Activated B cell treated with CpG ODN at 0.5 μM for 24 hours (primary cell): Measurements from ENCODE around the gene EGFL7. TPM values are rescaled to one million over a fixed set of nuclear protein-coding genes. Genes with fewer than 3 reads are reported as not detected.

Experiments used
- ATAC-seq: fragments of 200-7000 bp; cut with Tn5 transposase; one replicate; pipeline ENCODE4 v1.10.0; 2021; ENCODE audit warnings: low read depth, mild to moderate bottlenecking, moderate library complexity
- CTCF ChIA-PET: fragments of 350-600 bp; sonication (Branson Sonifier 250); formaldehyde crosslinking; loops from one replicate; lab custom pipeline; 2021; ENCODE audit warnings: antibody characterized with exemption; lab: Charles Lee
- POLR2A ChIA-PET: fragments of 350-600 bp; sonication (Branson Sonifier 250); formaldehyde crosslinking; loops from one replicate; lab custom pipeline; 2021; ENCODE audit warnings: antibody characterized with exemption; lab: Charles Lee
- DNase-seq: peaks from one replicate; pipeline ENCODE4 v3.0.0; 2022
- H3K27ac Mint-ChIP-seq: one replicate; pipeline ENCODE4 v1.8.0; 2020; ENCODE audit warnings: mixed read lengths
- H3K27me3 Mint-ChIP-seq: one replicate; pipeline ENCODE4 v1.8.0; 2021; ENCODE audit warnings: mixed read lengths
- H3K36me3 Mint-ChIP-seq: one replicate; pipeline ENCODE4 v1.8.0; 2021; ENCODE audit warnings: low read depth, mixed read lengths
- H3K4me1 Mint-ChIP-seq: one replicate; pipeline ENCODE4 v1.8.0; 2021; ENCODE audit warnings: mixed read lengths
- H3K4me3 Mint-ChIP-seq: one replicate; pipeline ENCODE4 v1.8.0; 2020; ENCODE audit warnings: mild to moderate bottlenecking, mixed read lengths
- H3K9me3 Mint-ChIP-seq: one replicate; pipeline ENCODE4 v1.8.0; 2020; ENCODE audit warnings: mixed read lengths
- CTCF ChIP-seq: fragments of 200-600 bp; IDR thresholded peaks from one replicate; pipeline ENCODE4 v1.8.0; 2022; ENCODE audit warnings: antibody characterized with exemption, mild to moderate bottlenecking
- intact Hi-C: fragments of 100-400 bp; cut with micrococcal nuclease; formaldehyde crosslinking; loops from one replicate; pipeline ENCODE4 v1.15.1; 2024
- total RNA-seq: library from RNA; stranded (reverse); gene quantifications from 2 replicates; pipeline ENCODE4 v1.2.3, GENCODE V29; 2022

The EGFL7 gene
- total RNA-seq, 1 donor from 2014 or later: not detected

- DNase-seq: no peak
- Mint-ChIP-seq H3K9me3 (no peaks in the 10 kb centered on the region), H3K36me3 (peaks cover 16% of the 10 kb centered on the region), H3K27me3 (peaks cover 3% of the 10 kb centered on the region), H3K27ac (no peak overlapping the region), H3K4me1 (no peaks in the 10 kb centered on the region), H3K4me3 (no peak overlapping the region)
- no peak for ATAC-seq
- TF ChIP-seq CTCF: no peak
- intact Hi-C loops: no loop called here
- ChIA-PET CTCF (interaction anchor here (0.6 to 2.1 kb wide), 2 partner anchors 41 to 57 kb away, joined by 4 to 7 read pairs; no protein-coding TSS in a partner anchor), POLR2A (interaction anchor here (1.0 kb wide), 1 partner anchor 55 kb away, joined by 5 read pairs; no protein-coding TSS in a partner anchor)
Observed at GRCh38 chr9:136672431-136673087, 9.8 kb downstream of the EGFL7 start.

- Mint-ChIP-seq H3K9me3 (no peaks in the 10 kb centered on the region), H3K27ac (no peak overlapping the region), H3K36me3 (peaks cover 16% of the 10 kb centered on the region), H3K4me3 (no peak overlapping the region), H3K27me3 (peaks cover 3% of the 10 kb centered on the region), H3K4me1 (no peaks in the 10 kb centered on the region)
- ChIA-PET CTCF (interaction anchor here (0.6 to 2.1 kb wide), 2 partner anchors 42 to 56 kb away, joined by 4 to 7 read pairs; no protein-coding TSS in a partner anchor), POLR2A (interaction anchor here (1.0 kb wide), 1 partner anchor 55 kb away, joined by 5 read pairs; no protein-coding TSS in a partner anchor)
- DNase-seq (no peak), ATAC-seq (no peak)
- intact Hi-C loops: no loop called here
- TF ChIP-seq CTCF: no peak
Observed at GRCh38 chr9:136673088-136673974, 10.6 kb downstream of the EGFL7 start.

DNA sequence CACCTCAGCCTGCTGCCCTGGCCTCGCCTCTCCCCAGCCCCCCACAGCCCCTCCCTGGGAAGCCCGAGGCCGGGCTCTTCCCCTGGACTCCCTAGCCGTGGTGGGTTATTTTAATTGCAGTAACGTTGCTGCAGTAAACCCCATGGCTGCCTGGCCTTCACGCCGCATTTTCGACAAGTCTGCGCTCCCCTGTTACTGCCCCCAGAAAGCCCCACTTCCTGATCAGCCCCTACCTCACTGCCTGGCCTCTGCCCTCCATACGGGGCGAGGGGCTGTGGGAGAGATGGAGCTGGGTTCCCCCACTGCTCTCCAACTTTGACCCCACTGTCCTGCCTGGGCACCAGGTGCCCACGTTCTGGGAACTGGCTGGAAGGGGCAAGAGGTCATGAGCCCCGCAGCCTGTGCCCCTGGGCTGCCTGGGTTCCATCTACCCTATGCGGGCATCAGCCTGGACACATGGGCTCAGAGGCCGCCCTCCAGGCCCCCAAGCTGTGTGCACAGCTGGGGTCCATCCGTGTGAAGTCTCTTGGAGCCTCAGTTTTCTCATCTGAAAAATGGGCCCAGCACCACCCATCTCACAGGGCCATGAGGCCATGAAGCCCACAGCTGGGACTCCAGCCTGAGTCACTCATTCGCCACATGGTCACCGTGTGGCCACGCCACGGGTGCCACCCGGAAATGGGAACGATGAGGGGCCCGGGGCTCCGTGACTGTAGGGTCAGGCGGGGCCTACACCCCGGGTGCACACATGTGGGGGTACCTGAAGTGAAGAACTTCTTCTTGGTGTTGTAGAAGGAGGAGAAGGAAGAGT, 11.5 kb downstream of the EGFL7 start:
- ChIA-PET POLR2A (no interaction called here), CTCF (no interaction called here)
- no peak for ATAC-seq
- Mint-ChIP-seq H3K4me3 (no peak overlapping the region), H3K36me3 (peaks cover 16% of the 10 kb centered on the region), H3K27me3 (no peaks in the 10 kb centered on the region), H3K4me1 (no peaks in the 10 kb centered on the region), H3K27ac (no peak overlapping the region), H3K9me3 (no peaks in the 10 kb centered on the region)
- no peak for TF ChIP-seq CTCF
- no peak for DNase-seq
- intact Hi-C loops: no loop called here

GRCh38 chr9:136674786-136675349, 12.2 kb downstream of the EGFL7 start:
- ChIA-PET POLR2A (no interaction called here), CTCF (no interaction called here)
- ATAC-seq (no peak), DNase-seq (no peak)
- peaks cover 16% of the 10 kb centered on the region for H3K36me3 Mint-ChIP-seq
- H3K4me3 Mint-ChIP-seq: no peak overlapping the region
- H3K27me3 Mint-ChIP-seq: no peaks in the 10 kb centered on the region
- H3K4me1 Mint-ChIP-seq: peaks cover 2% of the 10 kb centered on the region
- intact Hi-C loops: no loop called here
- no peak for TF ChIP-seq CTCF
- H3K9me3 Mint-ChIP-seq: no peaks in the 10 kb centered on the region
- no peak overlapping the region for H3K27ac Mint-ChIP-seq
